ENCODE results near the gene C1orf87.

Gene C1orf87

DNA sequence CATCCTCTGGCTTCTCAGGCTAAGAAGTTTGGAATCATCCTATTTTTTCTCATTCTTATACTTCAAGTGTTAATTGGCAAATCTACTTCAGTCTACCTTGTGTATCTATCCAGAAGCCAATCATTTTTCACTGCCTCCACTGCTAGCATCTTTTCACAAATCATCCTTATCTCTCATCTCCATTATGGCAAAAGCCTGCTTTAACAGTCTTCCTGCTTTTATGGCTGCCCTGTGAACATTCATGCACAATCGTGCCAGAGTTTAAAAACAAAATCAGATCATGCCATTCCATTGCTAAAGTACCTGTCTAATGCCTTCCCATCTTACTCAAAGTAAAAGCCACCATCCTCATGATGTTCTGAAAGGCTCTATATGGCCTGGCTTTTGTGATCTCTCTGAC, 127.8 kb downstream of the C1orf87 start:
- DNase-seq, result no peak

Data from effector CD8-positive, alpha-beta T cell (primary cell).